ACC112 (cell line): Measurements from ENCODE around the gene SPAG6.

Experiments used
- H2AFZ ChIP-seq: fragments of 200-600 bp; sonication (generic); one replicate; pipeline ENCODE4 v1.6.0; 2017; ENCODE audit warnings: antibody characterized with exemption, low read length; ENCODE audit not compliant: unreplicated experiment
- H3K27ac ChIP-seq: fragments of 200-600 bp; sonication (generic); 2 replicates; pipeline ENCODE4 v1.5.1; 2014; ENCODE audit warnings: low read depth, mild to moderate bottlenecking, antibody characterized with exemption, low read length, moderate library complexity
- H3K27me3 ChIP-seq: fragments of 200-600 bp; sonication (generic); 2 replicates; pipeline ENCODE4 v1.6.1; 2014; ENCODE audit warnings: mild to moderate bottlenecking, antibody characterized with exemption, low read length, moderate library complexity, mixed read lengths; ENCODE audit not compliant: insufficient read depth
- H3K36me3 ChIP-seq: fragments of 200-600 bp; sonication (generic); 2 replicates; pipeline ENCODE4 v1.6.1; 2016; ENCODE audit warnings: mild to moderate bottlenecking, antibody characterized with exemption, low read length, moderate library complexity, mixed read lengths; ENCODE audit not compliant: insufficient read depth
- H3K4me1 ChIP-seq: fragments of 200-600 bp; sonication (generic); one replicate; pipeline ENCODE4 v1.6.1; 2016; ENCODE audit warnings: low read length, mixed read lengths; ENCODE audit not compliant: insufficient read depth, unreplicated experiment, control insufficient read depth
- H3K4me3 ChIP-seq: fragments of 200-600 bp; sonication (generic); 2 replicates; pipeline ENCODE4 v1.5.1; 2014; ENCODE audit warnings: mild to moderate bottlenecking, low read depth, low read length
- H3K79me2 ChIP-seq: fragments of 200-600 bp; sonication (generic); one replicate; pipeline ENCODE4 v1.6.0; 2016; ENCODE audit warnings: low read length; ENCODE audit not compliant: control insufficient read depth, unreplicated experiment, insufficient read depth

The SPAG6 gene

DNA sequence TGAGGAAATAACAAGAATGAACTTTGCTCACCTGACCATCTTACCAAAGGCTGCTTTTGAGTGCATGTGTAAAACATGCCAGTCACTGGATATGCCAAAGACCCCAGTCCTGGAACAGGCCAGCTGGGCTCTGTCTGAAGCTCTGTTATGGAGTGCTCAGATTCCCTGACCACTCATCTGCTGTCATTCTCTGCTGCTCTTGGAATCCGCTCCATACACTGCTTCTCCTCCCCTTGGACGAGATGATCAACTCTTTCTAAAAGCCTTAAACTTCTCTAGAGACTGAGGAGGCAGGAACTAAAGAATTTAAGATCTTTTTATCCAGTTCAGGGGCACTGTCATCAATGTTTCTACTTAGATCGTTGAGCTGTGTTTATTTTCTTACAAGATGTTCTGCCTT, 100.2 kb downstream of the SPAG6 start:
- Histone ChIP-seq H3K27me3 (peaks cover 3% of the 10 kb centered on the region; the same call in 1 of the 2 replicates), H3K4me3 (no peak overlapping the region), H3K79me2 (no peaks in the 10 kb centered on the region), H3K4me1 (peaks cover 14% of the 10 kb centered on the region), H3K36me3 (no peaks in the 10 kb centered on the region), H3K27ac (no peak overlapping the region), H2AFZ (no peak overlapping the region)

- H3K27me3 ChIP-seq: peaks cover 3% of the 10 kb centered on the region; the same call in 1 of the 2 replicates
- no peak overlapping the region for H3K4me3 ChIP-seq
- H3K27ac ChIP-seq: no peak overlapping the region
- no peaks in the 10 kb centered on the region for H3K36me3 ChIP-seq
- no peaks in the 10 kb centered on the region for H3K79me2 ChIP-seq
- no peak overlapping the region for H2AFZ ChIP-seq
- peaks cover 14% of the 10 kb centered on the region for H3K4me1 ChIP-seq
These were observed 101.8 kb downstream of the SPAG6 start for GRCh38 chr10:22447068-22447467.

- peaks cover 3% of the 10 kb centered on the region; the same call in 1 of the 2 replicates for H3K27me3 ChIP-seq
- no peak overlapping the region for H2AFZ ChIP-seq
- H3K4me1 ChIP-seq: no peaks in the 10 kb centered on the region
- H3K4me3 ChIP-seq: no peak overlapping the region
- H3K27ac ChIP-seq: no peak overlapping the region
- H3K79me2 ChIP-seq: no peaks in the 10 kb centered on the region
- no peaks in the 10 kb centered on the region for H3K36me3 ChIP-seq
These were observed 106.0 kb downstream of the SPAG6 start for GRCh38 chr10:22451346-22451745.

- Histone ChIP-seq H2AFZ (no peak overlapping the region), H3K4me3 (no peak overlapping the region), H3K27ac (no peak overlapping the region), H3K4me1 (no peaks in the 10 kb centered on the region), H3K36me3 (no peaks in the 10 kb centered on the region), H3K79me2 (no peaks in the 10 kb centered on the region), H3K27me3 (peaks cover 3% of the 10 kb centered on the region; the same call in 1 of the 2 replicates)
These were observed 108.0 kb downstream of the SPAG6 start for GRCh38 chr10:22453320-22453719.

- Histone ChIP-seq H3K4me3 (no peak overlapping the region), H3K36me3 (no peaks in the 10 kb centered on the region), H3K79me2 (no peaks in the 10 kb centered on the region), H3K4me1 (no peaks in the 10 kb centered on the region), H2AFZ (no peak overlapping the region), H3K27me3 (peaks cover 3% of the 10 kb centered on the region; the same call in 1 of the 2 replicates), H3K27ac (no peak overlapping the region)
These were observed 108.8 kb downstream of the SPAG6 start for GRCh38 chr10:22453948-22454591.

GRCh38 chr10:22454634-22455033, 109.3 kb downstream of the SPAG6 start:
- H3K4me1 ChIP-seq: no peaks in the 10 kb centered on the region
- H3K4me3 ChIP-seq: no peak overlapping the region
- no peaks in the 10 kb centered on the region for H3K36me3 ChIP-seq
- no peaks in the 10 kb centered on the region for H3K79me2 ChIP-seq
- H2AFZ ChIP-seq: no peak overlapping the region
- H3K27ac ChIP-seq: no peak overlapping the region
- H3K27me3 ChIP-seq: no peaks in the 10 kb centered on the region

DNA sequence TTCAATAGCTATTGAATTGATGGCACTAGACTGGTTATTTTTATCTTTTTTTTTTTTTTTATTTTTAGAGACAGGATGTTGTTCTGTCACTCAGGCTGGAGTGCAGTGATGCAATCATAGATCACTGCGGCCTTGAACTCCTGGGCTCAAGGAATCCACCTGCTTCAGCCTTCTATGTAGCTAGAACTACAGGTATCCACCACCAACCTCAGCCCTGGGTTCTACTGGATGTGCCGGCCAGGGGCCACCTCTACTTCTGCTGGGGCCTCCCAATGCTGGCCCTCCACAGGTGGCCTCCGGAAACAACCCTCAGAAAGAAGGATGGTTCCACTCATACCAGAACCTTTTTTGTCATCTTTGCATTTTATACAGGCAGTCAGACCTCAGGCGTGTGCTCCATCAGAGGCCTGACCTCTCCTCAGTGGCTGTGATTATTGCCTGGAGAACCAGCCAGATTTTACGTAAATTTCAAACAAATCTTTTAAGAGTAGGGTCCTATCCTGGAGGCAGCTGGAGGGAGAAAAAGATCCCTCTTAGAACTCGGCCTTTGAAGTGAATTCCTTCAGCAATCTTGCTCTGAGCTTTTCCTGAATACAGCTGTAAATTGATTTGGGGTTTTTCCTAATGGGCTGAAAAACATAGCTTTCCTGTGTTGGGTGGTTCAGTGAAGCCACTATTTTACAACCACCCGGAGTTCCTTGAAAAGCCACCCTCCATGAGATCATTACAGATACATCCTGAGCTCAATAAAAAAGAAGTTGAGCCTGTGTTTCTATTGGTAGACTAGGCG, 110.0 kb downstream of the SPAG6 start:
- H2AFZ ChIP-seq: no peak overlapping the region
- H3K79me2 ChIP-seq: no peaks in the 10 kb centered on the region
- no peaks in the 10 kb centered on the region for H3K4me1 ChIP-seq
- H3K4me3 ChIP-seq: no peak overlapping the region
- H3K27me3 ChIP-seq: no peaks in the 10 kb centered on the region
- no peaks in the 10 kb centered on the region for H3K36me3 ChIP-seq
- no peak overlapping the region for H3K27ac ChIP-seq

GRCh38 chr10:22456486-22456885, 111.2 kb downstream of the SPAG6 start:
- no peak overlapping the region for H3K27ac ChIP-seq
- no peaks in the 10 kb centered on the region for H3K79me2 ChIP-seq
- H3K36me3 ChIP-seq: no peaks in the 10 kb centered on the region
- H2AFZ ChIP-seq: no peak overlapping the region
- no peaks in the 10 kb centered on the region for H3K27me3 ChIP-seq
- no peaks in the 10 kb centered on the region for H3K4me1 ChIP-seq
- H3K4me3 ChIP-seq: no peak overlapping the region

DNA sequence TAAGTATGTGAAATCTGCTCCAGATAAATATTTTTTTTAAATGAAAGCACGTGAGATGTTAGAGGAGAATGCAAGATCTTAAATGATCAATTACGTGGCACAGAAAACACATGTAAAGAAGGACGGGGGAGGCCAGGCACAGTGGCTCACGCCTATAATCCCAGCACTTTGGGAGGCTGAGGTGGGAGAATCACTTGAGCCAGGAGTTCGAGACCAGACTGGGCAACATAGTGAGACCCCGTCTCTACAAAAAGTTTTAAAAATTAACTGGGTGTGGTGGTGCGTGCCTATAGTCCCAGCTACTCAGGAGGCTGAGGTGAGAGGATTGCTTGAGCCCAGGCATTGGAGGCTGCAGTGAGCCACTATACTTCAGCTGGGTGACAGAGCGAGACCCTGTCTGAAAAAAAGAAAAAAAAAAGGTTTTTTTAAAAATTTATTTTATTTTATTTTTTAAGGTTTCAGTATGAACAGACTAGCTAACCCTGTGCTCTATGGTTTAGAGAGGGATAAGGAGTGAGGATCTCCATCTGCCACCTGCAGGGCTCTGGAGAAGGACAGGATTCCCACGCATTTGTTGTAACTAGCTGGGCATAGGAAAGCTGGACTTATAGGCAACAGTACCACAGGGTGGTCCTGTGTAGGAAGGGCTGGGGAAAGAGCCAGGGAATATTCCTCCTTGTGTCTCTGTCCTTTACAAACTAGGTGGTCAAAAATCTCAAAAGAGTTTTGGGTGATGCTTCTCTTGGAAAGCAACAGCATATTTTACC, 113.2 kb downstream of the SPAG6 start:
- Histone ChIP-seq H3K27ac (no peak overlapping the region), H3K4me1 (no peaks in the 10 kb centered on the region), H3K79me2 (no peaks in the 10 kb centered on the region), H3K27me3 (no peaks in the 10 kb centered on the region), H3K4me3 (no peak overlapping the region), H3K36me3 (no peaks in the 10 kb centered on the region), H2AFZ (no peak overlapping the region)

DNA sequence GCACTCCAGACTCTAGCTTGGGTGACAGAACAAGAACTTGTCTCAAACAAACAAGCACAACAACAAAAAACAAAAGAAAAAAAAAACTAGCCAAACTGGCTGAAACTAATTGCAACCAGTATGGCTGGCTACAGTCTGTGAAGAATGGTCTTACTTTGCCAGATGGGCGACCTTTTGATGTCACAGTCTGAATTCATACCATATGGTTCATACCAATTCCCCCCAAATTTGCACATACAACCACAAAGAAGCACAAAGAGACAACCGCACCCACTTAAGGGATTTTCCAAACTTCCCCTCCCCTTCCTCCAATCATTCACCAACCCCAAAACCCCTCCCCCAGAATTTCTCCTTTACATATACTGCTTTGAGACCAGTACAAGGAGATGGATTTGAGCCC, 114.2 kb downstream of the SPAG6 start:
- H3K36me3 ChIP-seq: no peaks in the 10 kb centered on the region
- no peak overlapping the region for H3K27ac ChIP-seq
- H3K4me3 ChIP-seq: no peak overlapping the region
- no peaks in the 10 kb centered on the region for H3K79me2 ChIP-seq
- H3K4me1 ChIP-seq: no peaks in the 10 kb centered on the region
- no peak overlapping the region for H2AFZ ChIP-seq
- H3K27me3 ChIP-seq: no peaks in the 10 kb centered on the region
